HepG2 (cell line): ENCODE measurements around the gene KCNRG. TPM values are rescaled to one million over a fixed set of nuclear protein-coding genes. Genes with fewer than 3 reads are reported as not detected.
A peak's percentile ranks its signal among the peaks of the same experiment; 100 is the strongest.

ENCODE experiments used
- ARID3A ChIP-seq: IDR thresholded peaks from 2 replicates; pipeline ENCODE4 v1.6.1; 2012; ENCODE audit warnings: low read depth, low read length, improper control_type of control experiment
- CBX1 ChIP-seq: IDR thresholded peaks from one replicate; pipeline ENCODE4 v1.6.1; 2016; ENCODE audit warnings: antibody characterized with exemption, low read depth
- CBX2 ChIP-seq, 2 experiments: fragments of 200-600 bp in 1 of 2; sonication (generic); formaldehyde crosslinking in 1 of 2; IDR thresholded peaks; 2 replicates each; pipeline versions ENCODE4 v1.7.0 to v1.8.1; 2018 to 2022; ENCODE audit warnings: low read depth in 2 of 2, low read length in 1 of 2, mild to moderate bottlenecking in 1 of 2, missing genetic modification reagents in 1 of 2
- CCAR2 ChIP-seq: fragments of 200-400 bp; formaldehyde crosslinking; optimal IDR thresholded peaks from 2 replicates; pipeline ENCODE3; 2018; ENCODE audit warnings: low read depth, mild to moderate bottlenecking, low read length, moderate library complexity
- CEBPZ ChIP-seq: IDR thresholded peaks from 2 replicates; pipeline ENCODE4 v1.6.1; 2012; ENCODE audit warnings: low read length, improper control_type of control experiment
- CREBL2 ChIP-seq: sonication (generic); formaldehyde crosslinking; IDR thresholded peaks from 2 replicates; pipeline ENCODE4 v1.8.1; 2023; ENCODE audit warnings: missing genetic modification reagents, mild to moderate bottlenecking, borderline replicate concordance
- DMAP1 ChIP-seq: IDR thresholded peaks from 2 replicates; pipeline ENCODE4 v1.6.1; 2016
- NFKBIZ ChIP-seq: IDR thresholded peaks from 2 replicates; pipeline ENCODE4 v1.6.1; 2018; ENCODE audit warnings: missing genetic modification reagents, missing compliant biosample characterization
- SRSF1 ChIP-seq: fragments of 200-400 bp; formaldehyde crosslinking; optimal IDR thresholded peaks from 2 replicates; pipeline ENCODE3; 2017; ENCODE audit warnings: mild to moderate bottlenecking, low read depth, low read length, moderate library complexity
- U2AF1 ChIP-seq: fragments of 200-400 bp; formaldehyde crosslinking; optimal IDR thresholded peaks from 2 replicates; pipeline ENCODE3; 2017; ENCODE audit warnings: mild to moderate bottlenecking, low read depth, low read length
- XRCC5 ChIP-seq: fragments of 200-400 bp; formaldehyde crosslinking; optimal IDR thresholded peaks from 2 replicates; pipeline ENCODE3; 2017; ENCODE audit warnings: mild to moderate bottlenecking, low read length
- ZKSCAN8 ChIP-seq: IDR thresholded peaks from 2 replicates; pipeline ENCODE4 v1.6.1; 2016; ENCODE audit warnings: borderline replicate concordance, missing genetic modification reagents, missing compliant biosample characterization
- ZNF34 ChIP-seq: sonication (generic); formaldehyde crosslinking; IDR thresholded peaks from 2 replicates; pipeline ENCODE4 v1.4.0; 2020; ENCODE audit warnings: mild to moderate bottlenecking, missing genetic modification reagents, borderline replicate concordance
- ZNF746 ChIP-seq: sonication (generic); formaldehyde crosslinking; IDR thresholded peaks from 2 replicates; pipeline ENCODE4 v1.8.0; 2022; ENCODE audit warnings: mild to moderate bottlenecking, missing genetic modification reagents
- polyA plus RNA-seq, 8 experiments: library from polyadenylated mRNA; depleted of rRNA in 3 of 8; stranded (reverse) in 7 of 8; unstranded in 1 of 8; fragments of >200 nt; fragmentation: Illumina TruSeq in 4 of 8; extraction: Trizol in 4 of 8; gene quantifications; 2 replicates each; pipeline versions ENCODE4 v1.2.1 to v1.2.3, GENCODE V29; 2011 to 2016; ENCODE audit warnings: low read depth in 4 of 8, missing spikeins in 1 of 8, mixed read lengths in 1 of 8; ENCODE audit not compliant: insufficient read depth in 1 of 8
- total RNA-seq, 5 experiments: library from RNA; depleted of rRNA; stranded (reverse); fragments of >200 nt; fragmentation: Illumina TruSeq; extraction: Trizol; gene quantifications; 2 replicates each; pipeline ENCODE4 v1.2.3, GENCODE V29; 2016; ENCODE audit warnings: low read depth in 1 of 5
- TF ChIP-seq, protein P1 (sequence below): sonication (generic); formaldehyde crosslinking; IDR thresholded peaks from 2 replicates; pipeline ENCODE4 v1.4.0; 2020; ENCODE audit warnings: low read depth, missing genetic modification reagents
- TF ChIP-seq, protein P2 (sequence below): sonication (generic); IDR thresholded peaks from 2 replicates; pipeline ENCODE4 v1.6.1; 2016; ENCODE audit warnings: low read depth, borderline replicate concordance

Gene KCNRG
- total and polyA plus RNA-seq, 2 of the 13 experiments (the other 11 are each of a cell fraction or from before 2014, with no cell fraction given), result 1.0 to 1.5 TPM

DNA sequence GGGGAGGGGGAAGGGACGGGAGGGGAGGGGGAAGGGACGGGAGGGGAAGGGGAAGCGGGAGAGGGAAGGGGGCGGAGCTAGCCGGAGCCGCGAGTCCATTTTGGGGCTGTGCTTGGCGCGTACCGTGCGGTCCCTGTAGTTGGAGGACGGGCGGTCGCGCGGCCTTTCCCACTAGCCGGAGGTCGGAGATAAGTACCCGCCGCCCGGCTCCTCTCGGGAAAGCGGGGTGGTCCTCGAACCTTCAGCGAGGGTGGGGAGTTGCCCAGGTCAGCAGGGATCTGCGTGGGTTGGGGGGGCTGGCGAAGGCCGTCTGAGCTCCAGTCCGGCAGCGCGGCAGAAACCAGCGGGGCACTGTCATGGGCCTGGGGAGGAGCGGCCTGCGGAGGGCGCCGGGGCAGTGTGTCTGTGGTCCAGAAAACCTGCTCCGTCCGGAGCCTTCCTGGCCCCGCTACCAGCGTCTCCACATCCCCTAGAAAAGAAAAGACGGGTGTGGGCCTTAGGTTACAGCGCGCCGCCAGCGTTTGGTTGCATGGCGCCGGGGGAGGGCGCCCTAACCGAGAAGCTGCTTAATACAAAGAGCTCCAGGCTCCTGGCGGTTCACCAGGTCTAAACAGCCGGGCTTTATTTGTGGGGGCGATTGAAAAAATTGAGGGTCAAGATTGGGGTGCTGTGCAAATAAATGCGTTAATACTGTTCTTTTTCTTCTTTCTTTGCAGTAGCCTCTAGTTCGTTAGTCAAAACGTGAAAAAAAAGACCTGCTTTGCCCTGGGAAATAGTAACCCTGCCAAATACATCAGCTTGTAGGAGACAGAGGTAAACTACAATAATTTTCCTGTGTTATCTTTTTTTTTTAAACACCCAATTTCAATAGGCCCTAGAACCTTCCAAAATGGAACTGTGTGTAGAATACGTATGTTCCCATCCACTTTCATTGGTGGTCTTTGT, 18.0 kb upstream of the KCNRG start, which contains the start of gene TRIM13 (continued):
- TF ChIP-seq SRSF1, result peak; percentile 52
- no peak for TF ChIP-seq CCAR2
- TF ChIP-seq XRCC5, result peak; percentile 92
- TF ChIP-seq, protein P1, sequence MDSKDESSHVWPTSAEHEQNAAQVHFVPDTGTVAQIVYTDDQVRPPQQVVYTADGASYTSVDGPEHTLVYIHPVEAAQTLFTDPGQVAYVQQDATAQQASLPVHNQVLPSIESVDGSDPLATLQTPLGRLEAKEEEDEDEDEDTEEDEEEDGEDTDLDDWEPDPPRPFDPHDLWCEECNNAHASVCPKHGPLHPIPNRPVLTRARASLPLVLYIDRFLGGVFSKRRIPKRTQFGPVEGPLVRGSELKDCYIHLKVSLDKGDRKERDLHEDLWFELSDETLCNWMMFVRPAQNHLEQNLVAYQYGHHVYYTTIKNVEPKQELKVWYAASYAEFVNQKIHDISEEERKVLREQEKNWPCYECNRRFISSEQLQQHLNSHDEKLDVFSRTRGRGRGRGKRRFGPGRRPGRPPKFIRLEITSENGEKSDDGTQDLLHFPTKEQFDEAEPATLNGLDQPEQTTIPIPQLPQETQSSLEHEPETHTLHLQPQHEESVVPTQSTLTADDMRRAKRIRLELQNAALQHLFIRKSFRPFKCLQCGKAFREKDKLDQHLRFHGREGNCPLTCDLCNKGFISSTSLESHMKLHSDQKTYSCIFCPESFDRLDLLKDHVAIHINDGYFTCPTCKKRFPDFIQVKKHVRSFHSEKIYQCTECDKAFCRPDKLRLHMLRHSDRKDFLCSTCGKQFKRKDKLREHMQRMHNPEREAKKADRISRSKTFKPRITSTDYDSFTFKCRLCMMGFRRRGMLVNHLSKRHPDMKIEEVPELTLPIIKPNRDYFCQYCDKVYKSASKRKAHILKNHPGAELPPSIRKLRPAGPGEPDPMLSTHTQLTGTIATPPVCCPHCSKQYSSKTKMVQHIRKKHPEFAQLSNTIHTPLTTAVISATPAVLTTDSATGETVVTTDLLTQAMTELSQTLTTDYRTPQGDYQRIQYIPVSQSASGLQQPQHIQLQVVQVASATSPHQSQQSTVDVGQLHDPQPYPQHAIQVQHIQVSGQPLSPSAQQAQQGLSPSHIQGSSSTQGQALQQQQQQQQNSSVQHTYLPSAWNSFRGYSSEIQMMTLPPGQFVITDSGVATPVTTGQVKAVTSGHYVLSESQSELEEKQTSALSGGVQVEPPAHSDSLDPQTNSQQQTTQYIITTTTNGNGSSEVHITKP (CRISPR knock-in tag), result no peak
- peak; percentile 39 for TF ChIP-seq U2AF1
- no peak for TF ChIP-seq CREBL2 (CRISPR knock-in tag)
- TF ChIP-seq ZKSCAN8 (CRISPR knock-in tag), result peak; percentile 37; the same call in 1 of the 2 replicates
- TF ChIP-seq DMAP1, result peak; percentile 79; the same call in 1 of the 2 replicates
- TF ChIP-seq CEBPZ, result no peak
- no peak for TF ChIP-seq NFKBIZ (CRISPR knock-in tag)
- TF ChIP-seq ZNF34 (CRISPR knock-in tag), result no peak
- peak; percentile 80 for TF ChIP-seq ZNF746 (CRISPR knock-in tag)
- peak; percentile 49 for TF ChIP-seq CBX1
- TF ChIP-seq, protein P2, sequence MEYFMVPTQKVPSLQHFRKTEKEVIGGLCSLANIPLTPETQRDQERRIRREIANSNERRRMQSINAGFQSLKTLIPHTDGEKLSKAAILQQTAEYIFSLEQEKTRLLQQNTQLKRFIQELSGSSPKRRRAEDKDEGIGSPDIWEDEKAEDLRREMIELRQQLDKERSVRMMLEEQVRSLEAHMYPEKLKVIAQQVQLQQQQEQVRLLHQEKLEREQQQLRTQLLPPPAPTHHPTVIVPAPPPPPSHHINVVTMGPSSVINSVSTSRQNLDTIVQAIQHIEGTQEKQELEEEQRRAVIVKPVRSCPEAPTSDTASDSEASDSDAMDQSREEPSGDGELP, result no peak
- no peak for TF ChIP-seq CBX2 (IDR thresholded peaks at IDR 0.05; ENCODE audit: low read depth, low read length)
- TF ChIP-seq CBX2 (CRISPR knock-in tag; IDR thresholded peaks at IDR 0.05; ENCODE audit: low read depth), result no peak
- TF ChIP-seq ARID3A, result no peak
